Liver (tissue), 9 donors: ENCODE results near the gene CFAP73. TPM values are rescaled to one million over a fixed set of nuclear protein-coding genes. Genes with fewer than 3 reads are reported as not detected.

Experiments
- DNase-seq: peaks from one replicate; pipeline ENCODE4 v3.0.0-alpha.2; 2017; ENCODE audit warnings: low spot score
- H3K27ac ChIP-seq, 2 donors: one replicate each; pipeline ENCODE4 v1.7.0; 2013; ENCODE audit warnings: inconsistent platforms in 2 of 2, low read length in 2 of 2, control low read depth in 1 of 2, low read depth in 1 of 2, mild to moderate bottlenecking in 1 of 2
- H3K27me3 ChIP-seq, 4 donors: one replicate each; pipeline versions ENCODE4 v1.6.1 to v1.7.0; 2013; ENCODE audit warnings: low read length in 3 of 4, inconsistent platforms in 1 of 4, mild to moderate bottlenecking in 1 of 4, moderate library complexity in 1 of 4; ENCODE audit not compliant: control insufficient read depth in 4 of 4, insufficient read depth in 4 of 4
- H3K36me3 ChIP-seq, 4 donors: one replicate each; pipeline versions ENCODE4 v1.6.1 to v1.7.0; 2013; ENCODE audit warnings: low read length in 3 of 4, mild to moderate bottlenecking in 3 of 4, low read depth in 1 of 4, moderate library complexity in 1 of 4; ENCODE audit not compliant: control insufficient read depth in 4 of 4, insufficient read depth in 3 of 4
- H3K4me1 ChIP-seq, 4 donors: one replicate each; pipeline versions ENCODE4 v1.6.1 to v1.7.0; 2013; ENCODE audit warnings: low read length in 3 of 4, mild to moderate bottlenecking in 3 of 4, moderate library complexity in 1 of 4; ENCODE audit not compliant: control insufficient read depth in 4 of 4, insufficient read depth in 4 of 4
- H3K4me3 ChIP-seq, 3 donors: one replicate each; pipeline versions ENCODE4 v1.6.1 to v1.7.0; 2013; ENCODE audit warnings: low read length in 3 of 3, control low read depth in 1 of 3, low read depth in 1 of 3, mild to moderate bottlenecking in 1 of 3
- H3K9ac ChIP-seq, 2 donors: one replicate each; pipeline ENCODE4 v1.7.0; 2013; ENCODE audit warnings: low read length in 2 of 2, mild to moderate bottlenecking in 2 of 2, moderate library complexity in 2 of 2, control low read depth in 1 of 2, low read depth in 1 of 2
- H3K9me3 ChIP-seq, 4 donors: one replicate each; pipeline versions ENCODE4 v1.6.1 to v1.7.0; 2013; ENCODE audit warnings: low read length in 3 of 4; ENCODE audit not compliant: control insufficient read depth in 4 of 4
- EGR1 ChIP-seq, 2 donors: IDR thresholded peaks; 2 replicates each; pipeline ENCODE4 v1.6.1; 2016 to 2018; ENCODE audit warnings: antibody characterized with exemption in 2 of 2, low read depth in 2 of 2
- FOXA1 ChIP-seq: IDR thresholded peaks from 2 replicates; pipeline ENCODE4 v1.6.1; 2016; ENCODE audit warnings: antibody characterized with exemption
- FOXA2 ChIP-seq: IDR thresholded peaks from 2 replicates; pipeline ENCODE4 v1.6.1; 2016; ENCODE audit warnings: antibody characterized with exemption
- GABPA ChIP-seq, 2 donors: IDR thresholded peaks in 1 of 2; conservative IDR thresholded peaks in 1 of 2; 2 replicates each; pipeline ENCODE4 v1.6.1; 2016; ENCODE audit warnings: antibody characterized with exemption in 2 of 2, mild to moderate bottlenecking in 1 of 2, moderate library complexity in 1 of 2
- HNF4A ChIP-seq, 2 donors: conservative IDR thresholded peaks; 2 replicates each; pipeline ENCODE4 v1.6.1; 2016; ENCODE audit warnings: antibody characterized with exemption in 2 of 2, mild to moderate bottlenecking in 2 of 2
- HNF4G ChIP-seq: IDR thresholded peaks from 2 replicates; pipeline ENCODE4 v1.6.1; 2016; ENCODE audit warnings: antibody characterized with exemption
- JUND ChIP-seq, 2 donors: IDR thresholded peaks; 2 replicates each; pipeline ENCODE4 v1.6.1; 2016; ENCODE audit warnings: antibody characterized with exemption in 2 of 2
- MAX ChIP-seq: IDR thresholded peaks from 2 replicates; pipeline ENCODE4 v1.6.1; 2016; ENCODE audit warnings: antibody characterized with exemption
- NR2F2 ChIP-seq: IDR thresholded peaks from 2 replicates; pipeline ENCODE4 v1.6.1; 2016; ENCODE audit warnings: antibody characterized with exemption
- RAD21 ChIP-seq, 2 donors: IDR thresholded peaks; 2 replicates each; pipeline ENCODE4 v1.6.1; 2016; ENCODE audit warnings: antibody characterized with exemption in 2 of 2, mild to moderate bottlenecking in 2 of 2
- REST ChIP-seq: IDR thresholded peaks from 2 replicates; pipeline ENCODE4 v1.6.1; 2016; ENCODE audit warnings: antibody characterized with exemption, mild to moderate bottlenecking
- RXRA ChIP-seq, 2 donors: IDR thresholded peaks; 2 replicates each; pipeline ENCODE4 v1.6.1; 2017 to 2018; ENCODE audit warnings: antibody characterized with exemption in 2 of 2, mild to moderate bottlenecking in 1 of 2
- SP1 ChIP-seq: IDR thresholded peaks from 2 replicates; pipeline ENCODE4 v1.6.1; 2018; ENCODE audit warnings: antibody characterized with exemption, mild to moderate bottlenecking
- TAF1 ChIP-seq: conservative IDR thresholded peaks from 2 replicates; pipeline ENCODE4 v1.6.1; 2016; ENCODE audit warnings: antibody characterized with exemption, mild to moderate bottlenecking
- YY1 ChIP-seq: IDR thresholded peaks from 2 replicates; pipeline ENCODE4 v1.6.1; 2016; ENCODE audit warnings: antibody characterized with exemption, mild to moderate bottlenecking
- WGBS: extraction: QIAGEN DNeasy Blood & Tissue Kit; methylation state at CpG from one replicate; pipeline ENCODE4 v1.1.7; 2013; 5-methylcytosine and 5-hydroxymethylcytosine counted together
- polyA plus RNA-seq, 2 donors: library from polyadenylated mRNA; stranded (reverse) in 1 of 2; unstranded in 1 of 2; fragments of 200-250 nt in 1 of 2; fragments of >200 nt in 1 of 2; fragmentation: Nextera tagmentation in 1 of 2; extraction: Ambion mirVana in 1 of 2; gene quantifications; one replicate each; pipeline versions ENCODE4 v1.2.1 to v1.2.3, GENCODE V29; 2013 to 2015
- total RNA-seq, 2 donors: library from RNA; depleted of rRNA; stranded (reverse); fragments of >200 nt; gene quantifications; one replicate each; pipeline ENCODE4 v1.2.3, GENCODE V29; 2014
- TF ChIP-seq, protein P1 (sequence below): IDR thresholded peaks from 2 replicates; pipeline ENCODE4 v1.6.1; 2016; ENCODE audit warnings: antibody characterized with exemption
- TF ChIP-seq, protein P2 (sequence below): fragments of 150-350 bp; IDR thresholded peaks from 2 replicates; pipeline ENCODE4 v1.5.1; 2017; ENCODE audit warnings: improper control_type of control experiment, low read depth, low read length; ENCODE audit not compliant: missing input control
- TF ChIP-seq, protein P3 (sequence below): IDR thresholded peaks from 2 replicates; pipeline ENCODE4 v1.6.1; 2016; ENCODE audit warnings: antibody characterized with exemption
- donor health status: healthy.
- donor health status: healthy.
- donor health status: healthy.
- donor health status: healthy.
- donor health status: healthy.

Gene CFAP73
- total and polyA plus RNA-seq, 4 donors, result 0.18 to 0.19 TPM; not detected in 2

- WGBS, result under 1% methylated on average over 89 of the region's 89 CpGs
- Histone ChIP-seq H3K4me3 (peak within 1 kb of the TSS; percentile 79 to 94 (median 81)), H3K27me3 (no peaks in the 10 kb centered on the region), H3K27ac (peak within 1 kb of the TSS; percentile 74 to 98), H3K9ac (peak within 1 kb of the TSS; percentile 51 to 97), H3K9me3 (no peaks in the 10 kb centered on the region), H3K4me1 (peaks cover 8 to 39% (median 24%) of the 10 kb centered on the region in 4 donors), H3K36me3 (peaks cover 2 to 4% (median 3%) of the 10 kb centered on the region in 4 donors)
- TF ChIP-seq SP1 (no peak), GABPA (IDR thresholded peaks at IDR 0.05 in 1 of 2, conservative IDR thresholded peaks at IDR 0.05 in 1 of 2) (peak in 1 of 2 donors; percentile 41), FOXA1 (no peak), RXRA (IDR thresholded peaks at IDR 0.05) (no peak), YY1 (peak; percentile 97), HNF4A (conservative IDR thresholded peaks at IDR 0.05) (peak; percentile 6 to 48), HNF4G (no peak), MAX (peak; percentile 32), FOXA2 (no peak), REST (peak; percentile 45), TAF1 (peak; percentile 23), EGR1 (IDR thresholded peaks at IDR 0.05; ENCODE audit: low read depth in 2 of 2) (no peak), NR2F2 (no peak), RAD21 (IDR thresholded peaks at IDR 0.05) (no peak), JUND (IDR thresholded peaks at IDR 0.05) (no peak)
- TF ChIP-seq, protein P1, sequence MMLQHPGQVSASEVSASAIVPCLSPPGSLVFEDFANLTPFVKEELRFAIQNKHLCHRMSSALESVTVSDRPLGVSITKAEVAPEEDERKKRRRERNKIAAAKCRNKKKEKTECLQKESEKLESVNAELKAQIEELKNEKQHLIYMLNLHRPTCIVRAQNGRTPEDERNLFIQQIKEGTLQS, result no peak
- TF ChIP-seq, protein P2, sequence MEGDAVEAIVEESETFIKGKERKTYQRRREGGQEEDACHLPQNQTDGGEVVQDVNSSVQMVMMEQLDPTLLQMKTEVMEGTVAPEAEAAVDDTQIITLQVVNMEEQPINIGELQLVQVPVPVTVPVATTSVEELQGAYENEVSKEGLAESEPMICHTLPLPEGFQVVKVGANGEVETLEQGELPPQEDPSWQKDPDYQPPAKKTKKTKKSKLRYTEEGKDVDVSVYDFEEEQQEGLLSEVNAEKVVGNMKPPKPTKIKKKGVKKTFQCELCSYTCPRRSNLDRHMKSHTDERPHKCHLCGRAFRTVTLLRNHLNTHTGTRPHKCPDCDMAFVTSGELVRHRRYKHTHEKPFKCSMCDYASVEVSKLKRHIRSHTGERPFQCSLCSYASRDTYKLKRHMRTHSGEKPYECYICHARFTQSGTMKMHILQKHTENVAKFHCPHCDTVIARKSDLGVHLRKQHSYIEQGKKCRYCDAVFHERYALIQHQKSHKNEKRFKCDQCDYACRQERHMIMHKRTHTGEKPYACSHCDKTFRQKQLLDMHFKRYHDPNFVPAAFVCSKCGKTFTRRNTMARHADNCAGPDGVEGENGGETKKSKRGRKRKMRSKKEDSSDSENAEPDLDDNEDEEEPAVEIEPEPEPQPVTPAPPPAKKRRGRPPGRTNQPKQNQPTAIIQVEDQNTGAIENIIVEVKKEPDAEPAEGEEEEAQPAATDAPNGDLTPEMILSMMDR, result no peak
- TF ChIP-seq, protein P3, sequence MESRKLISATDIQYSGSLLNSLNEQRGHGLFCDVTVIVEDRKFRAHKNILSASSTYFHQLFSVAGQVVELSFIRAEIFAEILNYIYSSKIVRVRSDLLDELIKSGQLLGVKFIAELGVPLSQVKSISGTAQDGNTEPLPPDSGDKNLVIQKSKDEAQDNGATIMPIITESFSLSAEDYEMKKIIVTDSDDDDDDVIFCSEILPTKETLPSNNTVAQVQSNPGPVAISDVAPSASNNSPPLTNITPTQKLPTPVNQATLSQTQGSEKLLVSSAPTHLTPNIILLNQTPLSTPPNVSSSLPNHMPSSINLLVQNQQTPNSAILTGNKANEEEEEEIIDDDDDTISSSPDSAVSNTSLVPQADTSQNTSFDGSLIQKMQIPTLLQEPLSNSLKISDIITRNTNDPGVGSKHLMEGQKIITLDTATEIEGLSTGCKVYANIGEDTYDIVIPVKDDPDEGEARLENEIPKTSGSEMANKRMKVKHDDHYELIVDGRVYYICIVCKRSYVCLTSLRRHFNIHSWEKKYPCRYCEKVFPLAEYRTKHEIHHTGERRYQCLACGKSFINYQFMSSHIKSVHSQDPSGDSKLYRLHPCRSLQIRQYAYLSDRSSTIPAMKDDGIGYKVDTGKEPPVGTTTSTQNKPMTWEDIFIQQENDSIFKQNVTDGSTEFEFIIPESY, result no peak
- peak; percentile 92 for DNase-seq
Observed at GRCh38 chr12:113185180-113186032, 35.9 kb downstream of the CFAP73 start, which contains the start of the genes DDX54 and RITA1. TSS of gene DDX54 (minus strand) at chr12:113185478. CDS start at chr12:113185451, 27 bp downstream. TSS of gene RITA1 (plus strand) at chr12:113185721. CDS start at chr12:113186747, 1,026 bp downstream.
